Lung (tissue), 12 donors: ENCODE measurements around the gene RASSF9. TPM values are rescaled to one million over a fixed set of nuclear protein-coding genes. Genes with fewer than 3 reads are reported as not detected.

Experiments
- ATAC-seq: fragments of 200-7000 bp; cut with Tn5 transposase; one replicate; pipeline ENCODE4 v1.9.1; 2020; ENCODE audit warnings: moderate number of reproducible peaks; ENCODE audit not compliant: insufficient read depth, low FRiP score
- DNase-seq, 3 donors: peaks; one replicate each; pipeline ENCODE4 v3.0.0-alpha.2; 2013 to 2017
- H3K27ac ChIP-seq, 2 donors: one replicate each; pipeline ENCODE4 v1.5.1; 2013; ENCODE audit warnings: mild to moderate bottlenecking in 2 of 2, moderate library complexity in 2 of 2, control low read depth in 1 of 2, inconsistent platforms in 1 of 2, low read depth in 1 of 2, low read length in 1 of 2
- H3K27me3 ChIP-seq, 3 donors: one replicate each; pipeline ENCODE4 v1.5.1; 2013; ENCODE audit warnings: low read length in 2 of 3; ENCODE audit not compliant: control insufficient read depth in 3 of 3, insufficient read depth in 3 of 3
- H3K36me3 ChIP-seq, 4 donors: one replicate each; pipeline ENCODE4 v1.5.1; 2013; ENCODE audit warnings: low read length in 4 of 4, mild to moderate bottlenecking in 1 of 4, moderate library complexity in 1 of 4; ENCODE audit not compliant: control insufficient read depth in 4 of 4, insufficient read depth in 4 of 4
- H3K4me1 ChIP-seq, 5 donors: one replicate each; pipeline ENCODE4 v1.5.1; 2013; ENCODE audit warnings: low read length in 5 of 5, mild to moderate bottlenecking in 2 of 5, moderate library complexity in 1 of 5; ENCODE audit not compliant: control insufficient read depth in 5 of 5, insufficient read depth in 5 of 5
- H3K4me3 ChIP-seq: one replicate; pipeline ENCODE4 v1.5.1; 2013; ENCODE audit warnings: mild to moderate bottlenecking, control low read depth, moderate library complexity
- H3K9ac ChIP-seq, 2 donors: one replicate each; pipeline ENCODE4 v1.5.1; 2013; ENCODE audit warnings: low read length in 2 of 2, control low read depth in 1 of 2; ENCODE audit not compliant: insufficient read depth in 1 of 2
- H3K9me3 ChIP-seq, 4 donors: one replicate each; pipeline ENCODE4 v1.5.1; 2013; ENCODE audit warnings: low read length in 3 of 4, mild to moderate bottlenecking in 1 of 4, moderate library complexity in 1 of 4; ENCODE audit not compliant: control insufficient read depth in 4 of 4, insufficient read depth in 3 of 4
- CTCF ChIP-seq: IDR thresholded peaks from 2 replicates; pipeline ENCODE4 v1.5.1; 2012; ENCODE audit warnings: mild to moderate bottlenecking; ENCODE audit errors: control extremely low read depth, extremely low read depth
- WGBS, 2 donors: extraction: QIAGEN DNeasy Blood & Tissue Kit; methylation state at CpG; one replicate each; pipeline ENCODE4 v1.1.7; 2013; 5-methylcytosine and 5-hydroxymethylcytosine counted together
- polyA plus RNA-seq, 2 donors: library from polyadenylated mRNA; stranded (reverse); fragments of 200-250 nt; gene quantifications; one replicate each; pipeline ENCODE4 v1.2.1, GENCODE V29; 2013
- total RNA-seq, 2 donors: library from RNA; depleted of rRNA in 1 of 2; stranded (reverse); fragments of >200 nt in 1 of 2; gene quantifications; one replicate each; pipeline ENCODE4 v1.2.1, GENCODE V29; 2014 to 2021
- donor health status: control.
- donor health status: control.
- donor health status: Bipolar disorder and iron deficiency.
- donor health status: healthy.
- donor health status: DM: yes; HTN: yes; CAD: no.

RASSF9 gene
- total and polyA plus RNA-seq, 4 donors = 2.1 to 14.3 (median 6.2) TPM

GRCh38 chr12:85759091-85759490 lies 77.1 kb downstream of the RASSF9 start:
- Histone ChIP-seq H3K36me3 (no peaks in the 10 kb centered on the region), H3K9ac (no peak overlapping the region), H3K9me3 (peaks cover 0 to 5% (median 0%) of the 10 kb centered on the region in 4 donors), H3K4me3 (no peak overlapping the region), H3K27me3 (no peaks in the 10 kb centered on the region), H3K4me1 (no peaks in the 10 kb centered on the region), H3K27ac (no peak overlapping the region)
- no peak for TF ChIP-seq CTCF
- DNase-seq (no peak), ATAC-seq (no peak)
- 85 to 90% methylated on average over 3 of the region's 3 CpGs for WGBS, 2 donors

GRCh38 chr12:85755760-85756159 lies 80.4 kb downstream of the RASSF9 start:
- no peak for ATAC-seq

More at GRCh38 chr12:85755760-85756159, 80.4 kb downstream of the RASSF9 start:
- no peaks in the 10 kb centered on the region for H3K27me3 ChIP-seq
- no peak overlapping the region for H3K4me3 ChIP-seq
- H3K27ac ChIP-seq = no peak overlapping the region
- no peaks in the 10 kb centered on the region for H3K4me1 ChIP-seq
- no peak for DNase-seq
- no peak for TF ChIP-seq CTCF
- H3K9me3 ChIP-seq = peaks cover 0 to 5% (median 0%) of the 10 kb centered on the region in 4 donors
- H3K36me3 ChIP-seq = no peaks in the 10 kb centered on the region
- H3K9ac ChIP-seq = no peak overlapping the region

Other genes with a start within 250 kb of the RASSF9 start
- gene NTS, start 37.9 kb upstream of the RASSF9 start, total RNA-seq = 1 to 10 TPM in 1 of 2 donors, under 1 TPM in 1; 0.86 to 2.0 TPM
- 1 to 10 TPM in 1 of 2 donors, under 1 TPM in 1; 0.10 to 1.4 TPM for gene NTS, start 37.9 kb upstream of the RASSF9 start, polyA plus RNA-seq